ENCODE measurements around the gene SLC5A3. TPM values are rescaled to one million over a fixed set of nuclear protein-coding genes. Genes with fewer than 3 reads are reported as not detected.

SLC5A3 gene
- total and polyA plus RNA-seq, 2 donors (not counting 1 experiment from before 2014, with no cell fraction given), result 1.2 to 16.7 TPM

GRCh38 chr21:34113842-34114241 lies 40.5 kb downstream of the SLC5A3 start:
- DNase-seq (no peak), ATAC-seq (ENCODE audit: low read depth) (no peak)
- Histone ChIP-seq H3K4me2 (replicated peaks; ENCODE audit: low read depth, low read length, poor library complexity, severe bottlenecking) (no peak overlapping the region), H3K27ac (ENCODE audit: low read length in 2 of 2) (no peak overlapping the region), H3K9me3 (ENCODE audit: control extremely low read depth in 1 of 3, control insufficient read depth in 2 of 3, insufficient read depth in 1 of 3, low read length in 2 of 3) (no peaks in the 10 kb centered on the region), H3K4me1 (ENCODE audit: control insufficient read depth in 2 of 2, insufficient read depth in 2 of 2, low read length in 2 of 2) (no peaks in the 10 kb centered on the region), H3K79me2 (ENCODE audit: control insufficient read depth, insufficient read depth, low read length) (peaks cover 42% of the 10 kb centered on the region), H3K9ac (ENCODE audit: low read length) (no peak overlapping the region), H3K4me3 (ENCODE audit: control extremely low read depth in 1 of 5, extremely low read depth in 1 of 5, insufficient read depth in 1 of 5, low read depth in 2 of 5, low read length in 4 of 5) (no peak overlapping the region), H2AFZ (ENCODE audit: insufficient read depth, low read depth, low read length, poor library complexity, severe bottlenecking) (no peak overlapping the region), H4K20me1 (ENCODE audit: control insufficient read depth, insufficient read depth, low read length, poor library complexity, severe bottlenecking) (peaks cover 20% of the 10 kb centered on the region), H3K36me3 (replicated peaks in 1 of 2; ENCODE audit: control extremely low read depth in 1 of 2, control insufficient read depth in 1 of 2, extremely low read depth in 1 of 2, insufficient read depth in 2 of 2, low read length in 1 of 2) (no peaks in the 10 kb centered on the region), H3K27me3 (replicated peaks in 1 of 4; ENCODE audit: control extremely low read depth in 1 of 4, control insufficient read depth in 3 of 4, insufficient read depth in 4 of 4, low read length in 3 of 4) (no peaks in the 10 kb centered on the region)
- Mint-ChIP-seq H3K4me1 (peaks cover 31% of the 10 kb centered on the region), H3K27ac (no peak overlapping the region), H3K9me3 (ENCODE audit: insufficient read depth) (no peaks in the 10 kb centered on the region), H3K27me3 (no peaks in the 10 kb centered on the region), H3K4me3 (no peak overlapping the region)
- ChIA-PET POLR2A (no interaction called here), CTCF (interaction anchor here (1.0 kb wide), 1 partner anchor 190 kb away, joined by 4 read pairs; no protein-coding TSS in a partner anchor)
- TF ChIP-seq EZH2 (IDR thresholded peaks at IDR 0.05; ENCODE audit: borderline replicate concordance, insufficient read depth, low read depth, low read length, poor library complexity, severe bottlenecking), result no peak
- TF ChIP-seq, protein P1, sequence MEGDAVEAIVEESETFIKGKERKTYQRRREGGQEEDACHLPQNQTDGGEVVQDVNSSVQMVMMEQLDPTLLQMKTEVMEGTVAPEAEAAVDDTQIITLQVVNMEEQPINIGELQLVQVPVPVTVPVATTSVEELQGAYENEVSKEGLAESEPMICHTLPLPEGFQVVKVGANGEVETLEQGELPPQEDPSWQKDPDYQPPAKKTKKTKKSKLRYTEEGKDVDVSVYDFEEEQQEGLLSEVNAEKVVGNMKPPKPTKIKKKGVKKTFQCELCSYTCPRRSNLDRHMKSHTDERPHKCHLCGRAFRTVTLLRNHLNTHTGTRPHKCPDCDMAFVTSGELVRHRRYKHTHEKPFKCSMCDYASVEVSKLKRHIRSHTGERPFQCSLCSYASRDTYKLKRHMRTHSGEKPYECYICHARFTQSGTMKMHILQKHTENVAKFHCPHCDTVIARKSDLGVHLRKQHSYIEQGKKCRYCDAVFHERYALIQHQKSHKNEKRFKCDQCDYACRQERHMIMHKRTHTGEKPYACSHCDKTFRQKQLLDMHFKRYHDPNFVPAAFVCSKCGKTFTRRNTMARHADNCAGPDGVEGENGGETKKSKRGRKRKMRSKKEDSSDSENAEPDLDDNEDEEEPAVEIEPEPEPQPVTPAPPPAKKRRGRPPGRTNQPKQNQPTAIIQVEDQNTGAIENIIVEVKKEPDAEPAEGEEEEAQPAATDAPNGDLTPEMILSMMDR (IDR thresholded peaks at IDR 0.05), result no peak
- intact Hi-C loops (cut with micrococcal nuclease), result no loop called here
- no CpG with 5 or more reads among the region's 2 CpGs for WGBS (ENCODE audit: insufficient coverage)

DNA sequence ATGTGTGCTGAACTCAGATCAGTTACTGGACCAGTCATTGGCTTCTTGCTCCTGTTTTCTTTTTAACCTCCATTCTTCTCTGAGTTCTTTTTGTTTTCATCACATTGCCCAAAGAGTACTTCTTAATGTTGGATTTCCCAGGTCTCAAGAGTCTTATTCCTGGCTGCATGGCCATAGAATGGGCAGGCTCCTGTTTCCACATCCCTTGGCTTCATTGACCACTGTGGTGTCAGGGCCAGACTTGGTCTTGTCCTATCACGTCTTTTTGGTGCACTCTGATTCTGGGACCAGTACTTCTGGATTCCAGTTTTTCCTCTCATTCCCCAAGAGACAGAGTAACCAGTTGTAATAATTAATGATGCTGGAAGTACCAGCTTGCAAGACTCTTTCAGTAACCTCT lies 41.8 kb downstream of the SLC5A3 start:
- Histone ChIP-seq H3K4me3 (ENCODE audit: control extremely low read depth in 1 of 5, extremely low read depth in 1 of 5, insufficient read depth in 1 of 5, low read depth in 2 of 5, low read length in 4 of 5) (no peak overlapping the region), H4K20me1 (ENCODE audit: control insufficient read depth, insufficient read depth, low read length, poor library complexity, severe bottlenecking) (peaks cover 15% of the 10 kb centered on the region), H3K27me3 (replicated peaks in 1 of 4; ENCODE audit: control extremely low read depth in 1 of 4, control insufficient read depth in 3 of 4, insufficient read depth in 4 of 4, low read length in 3 of 4) (no peaks in the 10 kb centered on the region), H3K79me2 (ENCODE audit: control insufficient read depth, insufficient read depth, low read length) (peaks cover 43% of the 10 kb centered on the region), H3K9me3 (ENCODE audit: control extremely low read depth in 1 of 3, control insufficient read depth in 2 of 3, insufficient read depth in 1 of 3, low read length in 2 of 3) (no peaks in the 10 kb centered on the region), H3K36me3 (replicated peaks in 1 of 2; ENCODE audit: control extremely low read depth in 1 of 2, control insufficient read depth in 1 of 2, extremely low read depth in 1 of 2, insufficient read depth in 2 of 2, low read length in 1 of 2) (no peaks in the 10 kb centered on the region), H3K4me1 (ENCODE audit: control insufficient read depth in 2 of 2, insufficient read depth in 2 of 2, low read length in 2 of 2) (no peaks in the 10 kb centered on the region), H3K27ac (ENCODE audit: low read length in 2 of 2) (no peak overlapping the region), H3K4me2 (replicated peaks; ENCODE audit: low read depth, low read length, poor library complexity, severe bottlenecking) (no peak overlapping the region), H3K9ac (ENCODE audit: low read length) (no peak overlapping the region), H2AFZ (ENCODE audit: insufficient read depth, low read depth, low read length, poor library complexity, severe bottlenecking) (no peak overlapping the region)
- ChIA-PET POLR2A (no interaction called here), CTCF (no interaction called here)
- Mint-ChIP-seq H3K9me3 (ENCODE audit: insufficient read depth) (no peaks in the 10 kb centered on the region), H3K4me3 (no peak overlapping the region), H3K27ac (no peak overlapping the region), H3K27me3 (no peaks in the 10 kb centered on the region), H3K4me1 (peaks cover 37% of the 10 kb centered on the region)
- intact Hi-C loops (cut with micrococcal nuclease), result no loop called here
- ATAC-seq (ENCODE audit: low read depth) (no peak), DNase-seq (no peak)
- WGBS (ENCODE audit: insufficient coverage), result no CpG with 5 or more reads among the region's 1 CpG
- TF ChIP-seq, protein P1 (IDR thresholded peaks at IDR 0.05), result no peak
- no peak for TF ChIP-seq EZH2 (IDR thresholded peaks at IDR 0.05; ENCODE audit: borderline replicate concordance, insufficient read depth, low read depth, low read length, poor library complexity, severe bottlenecking)

Measured in B cell (primary cell).